Breast epithelium (tissue), 4 donors: ENCODE measurements around the gene IRF1. TPM values are rescaled to one million over a fixed set of nuclear protein-coding genes. Genes with fewer than 3 reads are reported as not detected.
A peak's percentile ranks its signal among the peaks of the same experiment; 100 is the strongest.

Experiments
- DNase-seq, 2 donors: peaks; one replicate each; pipeline ENCODE4 v3.0.0-alpha.2; 2019; ENCODE audit warnings: low spot score in 2 of 2
- H3K27ac ChIP-seq, 2 donors: fragments of 200-600 bp; sonication (generic) in 1 of 2; one replicate each; pipeline ENCODE4 v1.5.1; 2016 to 2019; ENCODE audit warnings: mild to moderate bottlenecking in 1 of 2
- H3K27me3 ChIP-seq, 2 donors: fragments of 200-600 bp; sonication (generic) in 1 of 2; one replicate each; pipeline versions ENCODE4 v1.5.1 to v1.6.0; 2017 to 2019; ENCODE audit warnings: control low read depth in 1 of 2, mild to moderate bottlenecking in 1 of 2
- H3K36me3 ChIP-seq: fragments of 200-600 bp; one replicate; pipeline ENCODE4 v1.5.1; 2019
- H3K4me1 ChIP-seq, 2 donors: fragments of 200-600 bp; sonication (generic); one replicate each; pipeline ENCODE4 v1.5.1; 2016 to 2019; ENCODE audit warnings: control low read depth in 1 of 2
- H3K4me3 ChIP-seq, 3 donors: fragments of 200-600 bp; sonication (generic); 1 replicate in 2 of 3; 2 replicates in 1 of 3; pipeline ENCODE4 v1.5.1; 2016 to 2019; ENCODE audit warnings: mild to moderate bottlenecking in 3 of 3, moderate library complexity in 2 of 3
- H3K9me3 ChIP-seq, 2 donors: fragments of 200-600 bp; sonication (generic) in 1 of 2; one replicate each; pipeline ENCODE4 v1.5.1; 2016 to 2019; ENCODE audit warnings: control low read depth in 1 of 2
- CTCF ChIP-seq, 3 donors: fragments of 450-650 bp; IDR thresholded peaks; one replicate each; pipeline ENCODE4 v1.5.1; 2016 to 2017; ENCODE audit warnings: antibody characterized with exemption in 3 of 3, mild to moderate bottlenecking in 3 of 3, moderate library complexity in 3 of 3
- POLR2A ChIP-seq: fragments of 450-650 bp; IDR thresholded peaks from one replicate; pipeline ENCODE4 v1.6.1; 2016; ENCODE audit warnings: antibody characterized with exemption, mild to moderate bottlenecking, moderate library complexity
- POLR2AphosphoS5 ChIP-seq, 3 donors: sonication (generic); formaldehyde crosslinking; IDR thresholded peaks; one replicate each; pipeline ENCODE4 v1.6.1; 2017; ENCODE audit warnings: antibody characterized with exemption in 3 of 3
- intact Hi-C: fragments of 100-400 bp; cut with DNase I; formaldehyde crosslinking; loops from one replicate; pipeline ENCODE4 v1.15.1; 2023; ENCODE audit warnings: low total_unique reads
- total RNA-seq, 3 donors: library from RNA; depleted of rRNA; stranded (reverse); fragments of >200 nt; gene quantifications; one replicate each; pipeline ENCODE4 v1.1.0, GENCODE V29; 2016

Gene IRF1
- total RNA-seq, 3 donors from 2014 or later, result 10.4 to 27.8 (median 18.0) TPM

GRCh38 chr5:132510076-132510475 is 19.5 kb upstream of the IRF1 start:
- no peak for DNase-seq
- Histone ChIP-seq H3K27me3 (no peaks in the 10 kb centered on the region), H3K9me3 (no peaks in the 10 kb centered on the region), H3K27ac (no peak overlapping the region), H3K36me3 (no peaks in the 10 kb centered on the region), H3K4me1 (peaks cover 0 to 2% of the 10 kb centered on the region in 2 donors), H3K4me3 (no peak overlapping the region)
- intact Hi-C loops, result no loop called here
- TF ChIP-seq CTCF (IDR thresholded peaks at IDR 0.05) (no peak), POLR2A (no peak), POLR2AphosphoS5 (IDR thresholded peaks at IDR 0.05) (no peak)

- H3K27ac ChIP-seq, result peak overlapping the region; percentile 68 to 70
- no peak for DNase-seq
These were observed 15.6 kb upstream of the IRF1 start for GRCh38 chr5:132506094-132506692.

GRCh38 chr5:132505641-132506040 is 15.1 kb upstream of the IRF1 start:
- no peaks in the 10 kb centered on the region for H3K27me3 ChIP-seq
- no peaks in the 10 kb centered on the region for H3K9me3 ChIP-seq
- no peak for DNase-seq
- no peak overlapping the region for H3K4me3 ChIP-seq
- H3K4me1 ChIP-seq, result peaks cover 0 to 2% of the 10 kb centered on the region in 2 donors
- peak overlapping the region; percentile 68 to 70 for H3K27ac ChIP-seq
- H3K36me3 ChIP-seq, result no peaks in the 10 kb centered on the region
- TF ChIP-seq CTCF (IDR thresholded peaks at IDR 0.05) (no peak), POLR2AphosphoS5 (IDR thresholded peaks at IDR 0.05) (no peak), POLR2A (no peak)
- intact Hi-C loops, result no loop called here

More at GRCh38 chr5:132506094-132506692, 15.6 kb upstream of the IRF1 start:
- Histone ChIP-seq H3K4me3 (no peak overlapping the region), H3K4me1 (peaks cover 0 to 2% of the 10 kb centered on the region in 2 donors), H3K36me3 (no peaks in the 10 kb centered on the region), H3K9me3 (no peaks in the 10 kb centered on the region), H3K27me3 (no peaks in the 10 kb centered on the region)
- TF ChIP-seq POLR2A (no peak), CTCF (IDR thresholded peaks at IDR 0.05) (peak in 2 of 3 donors; percentile 43 to 57), POLR2AphosphoS5 (IDR thresholded peaks at IDR 0.05) (no peak)
- intact Hi-C loops, result no loop called here

- no peak for TF ChIP-seq CTCF (IDR thresholded peaks at IDR 0.05)
- TF ChIP-seq POLR2AphosphoS5 (IDR thresholded peaks at IDR 0.05), result no peak
- TF ChIP-seq POLR2A, result no peak
- H3K27me3 ChIP-seq, result no peaks in the 10 kb centered on the region
- H3K4me3 ChIP-seq, result no peak overlapping the region
- H3K9me3 ChIP-seq, result no peaks in the 10 kb centered on the region
- intact Hi-C loops, result no loop called here
- peaks cover 0 to 2% of the 10 kb centered on the region in 2 donors for H3K4me1 ChIP-seq
- DNase-seq, result no peak
- H3K27ac ChIP-seq, result peak overlapping the region; percentile 1 to 39
- H3K36me3 ChIP-seq, result no peaks in the 10 kb centered on the region
These were observed 14.2 kb upstream of the IRF1 start for GRCh38 chr5:132504746-132505145.

- peak overlapping the region in 1 of 2 donors; percentile 48 for H3K27ac ChIP-seq
- H3K9me3 ChIP-seq, result no peaks in the 10 kb centered on the region
- DNase-seq, result no peak
- H3K4me1 ChIP-seq, result peaks cover 0 to 2% of the 10 kb centered on the region in 2 donors
- intact Hi-C loops, result no loop called here
- H3K36me3 ChIP-seq, result no peaks in the 10 kb centered on the region
- no peak overlapping the region for H3K4me3 ChIP-seq
- no peaks in the 10 kb centered on the region for H3K27me3 ChIP-seq
- no peak for TF ChIP-seq CTCF (IDR thresholded peaks at IDR 0.05)
- no peak for TF ChIP-seq POLR2A
- no peak for TF ChIP-seq POLR2AphosphoS5 (IDR thresholded peaks at IDR 0.05)
These were observed 12.7 kb upstream of the IRF1 start for GRCh38 chr5:132503244-132503643.
